Measurements from ENCODE around the gene CUL1.
A peak's percentile ranks its signal among the peaks of the same experiment; 100 is the strongest.

The CUL1 gene

DNA sequence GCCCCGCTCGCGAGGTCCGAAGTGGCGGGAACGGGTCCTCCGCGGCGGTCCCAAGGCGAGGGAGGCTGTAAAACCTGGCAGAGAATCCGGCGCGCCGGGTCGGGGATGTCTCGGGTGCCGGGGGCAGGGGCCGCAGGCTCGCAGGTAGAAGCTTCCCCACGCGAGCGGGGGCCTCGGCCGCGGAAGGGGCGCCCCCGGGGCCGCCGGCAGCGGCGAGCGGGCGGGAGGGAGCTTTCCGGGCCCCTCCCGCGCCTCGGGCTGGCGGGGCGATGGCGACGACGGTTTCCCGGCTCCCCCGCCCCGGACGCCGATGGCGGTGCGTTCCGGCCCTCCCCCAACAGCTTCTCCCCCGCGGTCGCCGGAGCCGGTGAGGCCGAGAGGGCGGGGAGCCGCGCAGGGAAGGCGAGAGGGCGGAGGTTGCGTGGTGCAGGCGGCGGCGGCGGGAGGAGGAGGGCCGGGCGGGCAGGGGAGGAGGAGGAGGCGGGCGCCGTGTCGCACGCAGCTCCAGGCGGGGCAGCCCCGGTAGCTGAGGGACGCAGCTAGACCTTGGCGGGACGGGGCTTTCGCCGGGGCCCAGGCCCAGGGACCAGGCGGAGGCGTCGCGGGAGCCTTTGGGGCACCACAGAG, at the start of gene CUL1:
Gene CUL1, plus strand, starts transcription at position 507 of the 627 bp plus-strand sequence. CDS start 31,220 bp downstream, outside the sequence.
- DNase-seq, result peak in 53 of 56 donors; percentile 7 to 84 (median 61)

DNA sequence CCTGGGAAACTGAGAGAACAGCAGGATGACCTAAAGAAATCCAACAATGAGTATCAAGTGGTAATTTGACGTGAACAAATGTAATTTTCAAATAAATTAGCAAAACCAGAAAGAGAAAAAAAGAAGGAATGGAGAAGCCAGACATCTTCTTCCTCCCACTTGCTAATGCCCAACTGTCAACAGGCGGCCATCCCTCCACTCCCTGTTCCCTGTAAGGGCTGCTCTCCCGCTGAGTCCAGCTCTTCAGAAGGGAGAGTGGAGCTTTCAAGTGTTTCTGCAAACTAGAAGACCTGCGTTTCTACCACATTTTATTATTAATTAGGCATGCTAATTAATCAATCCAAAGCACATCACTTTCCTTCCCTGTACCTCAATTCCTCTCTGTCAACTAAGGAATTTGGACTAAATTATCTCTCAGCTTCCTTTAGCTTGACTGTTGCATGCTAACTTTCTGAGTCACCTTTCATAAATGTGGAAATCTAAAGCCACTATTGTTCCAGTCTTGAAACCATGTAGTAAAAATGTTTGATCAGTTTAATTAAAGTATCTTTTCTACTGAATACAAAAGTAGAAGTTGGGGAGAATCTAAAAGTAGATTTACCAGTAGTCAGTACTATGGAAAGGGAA, 48.4 kb upstream of the CUL1 start:
- no peak for DNase-seq

DNA sequence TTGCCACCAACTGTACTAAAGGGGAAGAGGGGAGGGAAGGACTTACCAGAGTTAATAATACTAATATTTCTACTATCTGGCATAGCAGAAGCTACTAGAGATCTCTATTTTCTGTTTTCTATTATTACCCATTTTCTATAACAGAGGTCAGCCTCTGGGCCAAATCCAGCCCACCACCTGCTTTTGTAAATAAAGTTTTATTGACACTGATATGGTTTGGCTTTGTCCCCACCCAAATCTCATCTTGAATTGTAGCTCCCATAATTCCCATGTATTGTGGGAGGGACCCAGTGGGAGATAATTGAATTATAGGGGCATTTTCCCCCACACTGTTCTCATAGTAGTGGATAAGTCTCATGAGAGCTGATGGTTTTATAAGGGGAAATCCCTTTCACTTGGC, 45.9 kb upstream of the CUL1 start:
- DNase-seq, result no peak

DNA sequence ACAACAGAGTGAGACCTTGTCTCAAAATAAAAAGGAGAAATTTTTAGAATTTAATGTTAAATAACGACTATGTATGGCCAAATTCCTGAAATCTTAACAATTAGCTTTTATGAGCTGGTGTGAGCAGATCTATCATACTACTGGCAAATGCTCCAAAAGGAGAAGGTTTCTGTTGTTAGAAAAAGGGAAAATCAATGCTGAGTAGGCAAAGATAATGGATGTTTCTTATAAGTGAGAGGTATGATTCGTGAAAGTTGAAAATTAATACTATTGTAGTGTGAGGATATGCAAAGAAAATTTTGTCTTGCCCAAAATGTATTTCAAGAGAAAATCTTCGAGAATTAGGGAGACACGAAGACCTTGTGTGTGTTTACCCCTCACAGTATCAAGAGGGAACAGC, 40.8 kb upstream of the CUL1 start:
- no peak for DNase-seq

DNA sequence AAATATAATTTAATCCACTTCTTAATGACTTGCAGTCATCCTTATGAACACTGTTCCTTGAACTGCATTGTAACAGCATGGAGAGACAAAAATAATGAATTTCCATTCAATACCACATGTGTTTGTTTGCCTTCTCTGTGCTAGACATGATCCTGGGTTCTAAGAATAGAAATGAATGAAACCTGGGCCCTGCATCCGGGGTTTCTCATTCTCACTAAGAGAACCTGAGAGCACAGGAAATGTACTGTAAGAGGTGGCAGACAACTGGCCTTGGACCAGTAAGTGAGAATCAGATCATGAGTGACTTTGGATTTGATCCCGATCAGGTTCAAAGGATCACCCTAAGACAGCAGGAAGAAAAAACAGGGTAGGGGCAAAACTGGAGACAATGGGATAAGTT, 37.2 kb upstream of the CUL1 start:
- DNase-seq, result no peak

DNA sequence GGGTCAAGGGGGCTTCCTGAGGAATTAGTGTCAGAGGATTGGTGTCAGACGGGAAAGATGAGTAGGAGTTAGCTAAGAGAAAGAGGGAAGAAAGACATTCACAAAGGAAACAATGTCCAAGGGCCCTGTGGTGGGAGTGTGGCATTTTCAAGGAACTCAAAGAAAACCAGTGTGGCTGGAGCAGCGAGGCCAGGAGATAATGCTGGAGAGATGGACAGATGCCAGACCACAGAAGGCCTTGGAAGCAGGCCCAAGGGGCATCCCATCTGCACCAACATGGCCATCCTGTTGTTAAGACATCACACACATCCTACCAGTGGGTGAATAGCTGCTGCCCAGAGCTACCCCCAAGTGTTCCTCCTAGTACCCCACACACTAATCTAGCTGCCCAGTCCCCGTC, 36.1 kb upstream of the CUL1 start:
- DNase-seq, result no peak

DNA sequence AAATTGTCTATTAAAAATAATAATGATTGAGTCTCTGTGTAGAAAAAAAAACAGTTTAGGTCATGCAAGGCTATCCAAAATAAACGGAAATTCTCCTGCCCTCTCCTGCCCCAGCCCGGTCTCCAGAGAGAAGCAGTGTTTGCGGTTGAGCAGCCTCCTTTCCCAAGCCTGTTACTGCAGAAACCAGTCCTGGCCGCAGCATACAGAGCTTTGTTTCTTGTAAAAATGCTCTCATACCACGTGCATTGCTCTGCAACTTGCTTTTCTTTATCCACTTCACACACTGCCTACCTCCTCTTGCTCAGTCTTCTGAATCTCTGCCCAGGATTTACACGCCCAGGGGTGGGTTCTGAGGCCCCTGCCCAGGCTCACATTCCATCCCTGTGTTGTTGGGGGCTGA, 34.4 kb upstream of the CUL1 start:
- DNase-seq, result peak in 17 of 56 donors; percentile 1 to 31 (median 10)

DNA sequence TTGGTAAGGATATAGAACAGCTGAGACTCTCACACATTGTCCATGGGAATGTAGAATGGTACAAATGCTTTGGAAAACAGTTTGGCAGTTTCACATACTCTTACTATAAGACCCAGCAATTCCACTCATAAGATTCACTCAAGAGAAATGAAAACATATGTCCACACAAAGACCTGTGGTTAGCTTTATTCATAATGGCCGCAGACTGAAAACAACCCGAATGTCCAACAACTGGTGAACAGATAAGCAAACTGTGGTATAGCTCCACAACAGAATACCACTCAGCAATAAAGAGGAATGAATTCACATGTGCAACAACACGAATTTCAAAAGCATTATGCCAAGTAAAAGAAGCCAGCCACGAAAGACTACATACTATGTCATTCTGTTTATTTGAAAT, 33.5 kb upstream of the CUL1 start:
- DNase-seq, result no peak

DNA sequence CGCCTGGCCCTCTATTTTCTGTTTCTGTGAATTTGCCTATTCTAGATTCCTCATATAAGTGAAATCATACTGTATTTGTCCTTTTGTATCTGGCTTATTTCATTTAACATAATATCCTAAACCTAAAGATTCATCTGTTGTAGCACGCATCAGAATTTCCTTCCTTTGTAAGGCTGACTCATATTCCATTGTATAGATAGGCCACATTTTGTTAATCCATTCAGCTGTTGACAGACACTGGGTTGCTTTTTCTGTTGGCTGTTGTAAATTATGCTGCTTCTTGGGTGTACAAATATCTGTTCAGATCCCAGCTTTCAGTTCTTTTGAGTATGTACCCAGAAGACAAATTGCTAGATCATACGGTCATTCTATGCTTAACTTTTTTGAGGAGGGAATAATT, 28.8 kb upstream of the CUL1 start:
- DNase-seq, result no peak

DNA sequence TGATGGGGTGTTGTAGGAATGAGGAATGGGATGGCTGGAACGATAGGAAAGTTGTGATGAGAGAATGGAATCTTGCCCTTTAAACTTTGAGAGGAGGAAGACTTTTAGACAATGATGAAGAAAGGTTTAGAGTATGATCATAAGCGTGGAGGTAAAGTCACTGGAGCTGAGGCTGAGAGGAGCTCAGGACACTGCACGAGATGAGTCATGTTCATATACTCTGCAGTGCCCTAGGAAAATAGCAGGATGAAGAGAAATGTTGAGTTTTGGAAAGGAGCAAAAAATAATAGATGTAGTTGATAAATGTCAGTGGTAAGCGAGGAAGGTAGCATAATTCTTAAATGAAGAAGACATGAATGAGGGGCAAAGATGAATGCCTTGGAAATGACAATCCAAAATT, 28.3 kb upstream of the CUL1 start:
- DNase-seq, result no peak

DNA sequence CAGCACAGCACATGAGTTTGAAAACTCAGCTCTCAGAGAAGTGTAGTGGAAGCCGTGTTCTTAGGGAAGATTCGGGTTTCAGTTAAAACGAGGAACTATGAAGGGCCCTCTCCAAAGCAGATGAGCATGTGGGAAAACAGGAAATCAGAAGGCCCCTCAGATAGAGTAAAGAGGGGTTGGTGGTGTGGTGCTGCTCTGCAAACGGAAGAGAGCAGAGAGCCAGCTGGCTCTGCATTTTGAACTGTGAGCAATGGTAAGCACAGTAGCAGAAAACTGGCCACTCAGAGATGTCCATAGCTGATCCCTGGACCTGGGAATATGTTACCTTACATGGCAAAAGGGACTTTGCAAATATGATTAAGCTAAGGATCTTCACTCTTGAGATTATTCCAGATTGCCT, 27.9 kb upstream of the CUL1 start:
- DNase-seq, result no peak

DNA sequence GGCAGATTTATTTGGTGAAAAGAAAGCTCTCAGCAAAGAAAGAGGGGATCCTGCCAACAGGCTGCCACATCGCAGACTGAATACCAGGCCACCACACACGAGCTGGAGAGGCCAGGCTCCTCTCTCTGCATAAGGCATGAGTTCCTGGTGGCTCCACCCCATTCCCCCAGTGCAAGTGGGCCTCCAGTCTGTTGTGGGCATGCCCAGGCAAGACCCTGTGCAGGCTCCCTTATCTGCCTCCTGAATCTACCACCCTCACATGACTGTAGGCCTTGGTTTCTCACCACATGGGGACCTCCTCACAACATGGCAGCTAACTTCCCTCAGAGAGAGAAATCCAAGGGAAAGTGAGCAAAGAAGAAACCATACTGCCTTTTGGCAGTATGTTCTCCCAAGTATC, 26.7 kb upstream of the CUL1 start:
- DNase-seq, result no peak

DNA sequence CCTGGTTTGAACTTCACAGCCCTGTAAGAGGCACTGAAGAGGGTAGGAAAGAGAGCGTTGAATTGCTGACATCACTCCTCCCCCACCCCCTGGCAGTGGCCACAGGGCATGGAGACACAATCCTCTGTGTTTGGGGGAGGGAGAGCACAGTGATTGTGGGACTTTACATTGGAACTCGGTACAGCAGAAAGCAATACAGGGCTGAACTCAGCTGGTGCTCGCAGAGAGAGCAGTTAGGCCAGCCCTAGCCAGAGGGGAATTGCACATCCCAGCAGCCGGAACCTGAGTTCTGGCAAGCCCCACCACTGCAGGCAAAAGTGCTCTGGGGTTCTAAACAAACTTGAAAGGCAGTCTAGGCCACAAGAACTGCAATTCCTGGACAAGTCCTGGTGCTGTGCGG, 24.0 kb upstream of the CUL1 start:
- DNase-seq, result no peak

DNA sequence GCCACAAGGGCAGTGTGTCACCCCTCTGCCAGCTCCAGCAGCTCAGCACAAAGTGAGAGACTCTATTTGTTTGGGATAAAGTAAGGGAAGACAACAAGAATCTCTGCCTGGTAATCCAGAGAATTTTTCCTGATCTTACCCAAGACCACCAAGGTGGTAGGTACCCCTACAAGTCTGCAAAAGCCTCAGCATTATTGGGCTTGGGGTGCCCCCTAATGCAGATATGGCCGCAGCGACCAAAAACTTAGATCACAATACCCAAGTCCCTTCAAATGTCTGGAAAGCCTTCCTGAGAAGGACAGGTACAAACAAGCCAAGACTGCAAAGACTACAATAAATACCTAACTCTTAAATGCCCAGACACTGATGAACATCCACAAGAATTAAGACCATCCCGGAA, 22.4 kb upstream of the CUL1 start:
- DNase-seq, result no peak

DNA sequence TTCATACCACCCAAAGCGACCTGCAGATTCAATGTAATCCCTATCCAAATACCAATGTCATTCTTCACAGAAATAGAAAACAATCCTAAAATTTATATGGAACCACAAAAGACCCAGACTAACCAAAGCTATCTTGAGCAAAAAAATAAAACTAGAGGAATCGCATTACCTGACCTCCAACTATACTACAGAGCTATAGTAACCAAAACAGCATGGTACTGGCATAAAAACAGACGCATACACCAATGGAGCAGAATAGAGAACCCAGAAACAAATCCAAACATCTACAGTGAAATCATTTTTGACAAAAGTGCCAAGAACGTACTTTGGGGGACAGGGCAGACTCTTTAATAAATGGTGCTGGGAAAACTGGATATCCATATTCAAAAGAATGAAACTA, 16.9 kb upstream of the CUL1 start:
- no peak for DNase-seq

DNA sequence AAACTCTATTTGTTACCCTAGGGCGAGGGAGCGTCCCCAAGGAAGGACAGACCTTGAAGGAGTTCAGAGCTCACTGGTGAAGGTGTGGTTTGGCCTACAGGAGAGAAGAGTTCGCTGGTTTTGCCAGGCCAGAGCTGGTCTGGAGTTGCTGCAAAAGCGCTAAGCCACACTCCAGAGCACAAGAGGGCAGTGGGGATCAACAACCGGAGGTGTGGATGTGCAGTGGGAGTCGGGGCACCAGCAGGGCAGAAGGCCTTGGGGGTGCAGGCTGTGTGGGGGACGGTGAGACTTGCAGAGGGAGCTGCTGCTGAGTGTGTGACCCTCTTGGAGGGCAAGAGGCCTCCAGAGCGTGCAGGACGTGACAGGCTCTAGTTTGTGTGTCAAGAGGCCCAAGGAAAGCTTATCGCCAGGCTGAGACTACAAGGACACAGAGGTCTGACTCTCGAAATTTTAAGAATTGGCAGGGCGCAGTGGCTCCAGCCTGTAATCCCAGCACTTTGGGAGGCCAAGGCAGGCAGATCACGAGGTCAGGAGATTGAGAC, 14.3 kb upstream of the CUL1 start:
- DNase-seq, result no peak

DNA sequence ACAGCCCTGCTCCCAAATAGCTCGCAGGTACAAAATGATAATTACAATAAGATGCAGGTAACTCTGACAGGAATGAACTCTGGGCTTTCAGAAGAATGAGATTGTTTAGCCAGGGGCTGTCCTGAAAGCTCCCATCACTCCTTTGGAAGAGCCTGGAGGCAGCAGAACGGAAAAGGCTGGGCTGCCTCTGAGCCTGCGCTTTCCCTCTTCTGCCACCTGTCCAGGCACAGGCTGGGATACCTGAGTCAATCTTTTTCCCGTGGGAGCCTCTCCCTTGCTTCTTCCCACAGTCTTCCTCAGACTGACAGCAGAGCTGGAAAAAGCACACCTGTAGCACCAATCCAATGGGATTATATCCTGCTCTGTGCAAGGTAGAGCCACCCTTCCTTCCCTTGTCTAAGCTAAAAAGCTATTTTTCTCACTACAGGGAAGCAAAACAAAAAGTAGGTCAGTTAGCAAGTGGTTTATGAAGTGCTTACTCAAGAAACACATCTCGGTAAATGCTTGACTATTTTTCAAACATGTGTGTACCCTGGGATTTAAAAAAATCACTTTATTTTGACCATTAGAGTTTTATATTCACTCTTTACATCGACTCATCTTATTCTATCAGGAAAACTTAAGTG, 12.3 kb upstream of the CUL1 start:
- no peak for DNase-seq

DNA sequence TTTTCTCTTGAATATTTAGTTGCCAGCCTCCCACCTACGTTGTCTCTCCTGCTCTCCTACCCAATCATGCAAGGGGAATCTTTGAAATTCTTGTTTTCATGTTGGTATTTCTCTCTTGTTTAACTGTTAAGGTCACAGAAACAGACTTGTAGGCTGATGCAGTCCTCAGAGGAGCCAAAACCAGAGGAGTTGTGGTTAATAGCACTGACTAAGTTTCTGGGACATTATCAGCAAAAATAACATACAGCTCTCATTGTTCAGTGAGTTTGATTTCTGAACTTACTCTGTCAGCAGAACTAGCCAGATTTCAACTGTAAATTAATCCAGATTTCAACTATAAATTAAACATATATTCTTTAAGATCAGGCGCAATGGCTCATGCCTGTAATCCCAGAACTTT, 11.1 kb upstream of the CUL1 start:
- DNase-seq, result no peak

DNA sequence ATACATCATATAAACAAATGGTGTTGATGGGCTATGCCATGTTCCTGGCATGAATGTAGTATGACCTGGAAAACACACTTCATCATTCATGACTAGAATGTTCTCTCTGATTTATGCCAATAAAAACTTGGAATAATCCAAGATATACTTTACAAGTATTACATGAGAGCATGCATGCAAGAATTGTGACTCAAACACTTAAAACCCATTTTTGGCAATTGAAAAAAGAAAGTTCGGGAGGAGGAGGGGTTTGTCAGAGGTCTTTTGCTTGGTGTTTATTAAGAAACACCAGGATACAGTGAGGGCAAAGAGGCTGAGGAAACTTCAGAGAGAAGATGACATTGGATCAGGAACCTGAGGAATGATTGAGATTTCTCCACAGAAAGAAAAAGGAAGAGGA, 10.2 kb upstream of the CUL1 start:
- DNase-seq, result no peak

DNA sequence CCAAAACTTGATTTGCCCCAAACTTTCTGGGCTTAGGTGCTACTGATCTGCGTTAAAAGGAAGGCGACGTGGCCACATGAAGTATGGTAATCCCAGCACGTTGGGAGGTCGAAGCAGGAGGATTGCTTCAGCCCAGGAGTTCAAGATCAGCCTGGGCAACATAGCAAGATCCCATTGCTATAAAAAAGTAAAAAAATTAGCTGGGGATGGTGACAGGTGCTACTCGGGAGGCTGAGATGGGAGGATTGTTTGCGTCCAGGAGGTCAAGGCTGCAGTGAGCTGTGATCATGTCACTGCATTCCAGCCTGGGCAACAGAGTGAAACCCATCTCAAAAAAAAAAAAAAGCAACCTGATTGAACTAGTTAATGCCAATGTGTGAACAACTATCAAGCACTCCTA, 5.1 kb upstream of the CUL1 start:
- DNase-seq, result no peak

DNA sequence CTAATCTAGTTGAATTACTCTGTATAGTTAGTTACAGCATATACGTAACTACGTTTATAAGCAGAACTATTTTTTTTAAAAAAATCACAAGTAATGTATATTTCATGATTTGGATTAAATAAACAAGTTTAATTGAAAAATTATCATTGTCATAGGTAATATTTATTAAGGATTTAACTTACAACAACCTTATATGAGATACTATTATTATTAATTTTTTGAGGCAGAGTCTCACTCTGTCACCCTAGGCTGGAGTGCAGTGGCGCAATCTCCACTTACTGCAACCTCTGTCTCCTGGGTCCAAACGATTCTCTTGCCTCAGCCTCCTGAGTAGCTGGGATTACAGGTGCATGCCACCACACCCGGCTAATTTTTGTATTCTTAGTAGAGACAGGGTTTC, 4.1 kb upstream of the CUL1 start:
- DNase-seq, result no peak

DNA sequence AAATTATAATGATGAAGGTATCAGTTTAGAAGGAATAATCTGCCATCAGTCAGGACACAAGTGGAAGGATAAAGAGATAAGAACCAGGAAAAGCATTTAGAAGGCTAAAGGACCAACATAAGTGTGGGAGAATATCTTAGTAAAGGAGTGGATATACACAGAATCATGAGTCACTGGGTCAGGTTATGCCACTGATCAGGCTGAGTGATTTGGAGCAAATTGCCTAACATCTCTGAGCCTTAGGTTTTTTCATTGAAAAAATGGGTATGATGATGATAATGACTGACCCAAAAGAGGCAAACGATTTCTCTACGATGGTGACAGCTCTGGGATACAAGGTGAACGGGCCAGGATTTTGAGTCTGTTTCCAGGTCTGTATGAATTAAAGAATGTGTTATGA, 2.8 kb upstream of the CUL1 start:
- DNase-seq, result no peak

DNA sequence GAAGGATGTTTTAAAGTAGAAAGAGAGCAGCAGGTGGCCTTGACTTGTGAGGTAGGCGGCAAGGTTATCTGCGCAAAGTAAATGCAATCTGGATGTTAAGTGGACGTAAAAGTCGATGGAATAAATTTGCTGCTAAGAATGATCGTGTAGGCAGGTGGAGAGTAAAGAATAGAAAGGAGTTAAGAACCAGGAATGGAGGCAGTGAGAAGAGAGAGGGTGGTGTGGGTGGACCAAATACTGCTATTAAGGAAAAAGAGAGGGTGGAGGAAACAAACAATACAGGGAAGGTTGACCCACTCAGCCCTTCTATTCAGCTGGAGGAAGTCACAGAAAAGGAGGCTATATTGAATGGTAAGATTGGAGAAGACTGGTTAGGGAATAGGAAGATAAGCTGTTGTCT, 1.9 kb upstream of the CUL1 start:
- no peak for DNase-seq

Data from nucleus accumbens (tissue), 56 donors.